Stimulated activated CD4-positive, alpha-beta T cell treated with anti-CD3 and anti-CD28 coated beads, Interleukin-1b, Interleukin-23, amount 100 ng/mL, for 24 hours (primary cell): ENCODE data around the gene AGAP3.

Experiments used
- DNase-seq, 4 experiments: peaks; one replicate each; pipeline ENCODE4 v3.0.0-alpha.2; 2020; ENCODE audit warnings: low read depth in 4 of 4, low spot score in 1 of 4

Gene AGAP3

GRCh38 chr7:151152643-151153513, 66.6 kb downstream of the AGAP3 start:
- no peak for DNase-seq

- DNase-seq = no peak
Observed at GRCh38 chr7:151157645-151158329, 71.5 kb downstream of the AGAP3 start.

- no peak for DNase-seq
Observed at GRCh38 chr7:151161757-151162156, 75.5 kb downstream of the AGAP3 start.

GRCh38 chr7:151166629-151167196, 80.4 kb downstream of the AGAP3 start:
- no peak for DNase-seq

GRCh38 chr7:151167197-151167961, 81.1 kb downstream of the AGAP3 start, which contains the start of gene GBX1:
TSS of gene GBX1 (minus strand) at chr7:151167694. CDS start at chr7:151167548, 146 bp downstream.
- DNase-seq = no peak

GRCh38 chr7:151168003-151168786, 81.9 kb downstream of the AGAP3 start:
- peak in 3 of 4 experiments; percentile 45 to 50 (median 48) for DNase-seq

GRCh38 chr7:151168787-151169162, 82.5 kb downstream of the AGAP3 start:
- no peak for DNase-seq

GRCh38 chr7:151172273-151173141, 86.2 kb downstream of the AGAP3 start:
- DNase-seq = peak; percentile 54 to 76 (median 64)

- DNase-seq = no peak
Observed at GRCh38 chr7:151173386-151174245, 87.3 kb downstream of the AGAP3 start.

GRCh38 chr7:151174246-151175046, 88.2 kb downstream of the AGAP3 start:
- peak in 1 of 4 experiments; percentile 14 for DNase-seq

GRCh38 chr7:151175047-151175792, 88.9 kb downstream of the AGAP3 start:
- DNase-seq = no peak

- no peak for DNase-seq
Observed at GRCh38 chr7:151175793-151176311, 89.6 kb downstream of the AGAP3 start.

- no peak for DNase-seq
Observed at GRCh38 chr7:151176401-151176800, 90.1 kb downstream of the AGAP3 start.

- no peak for DNase-seq
Observed at GRCh38 chr7:151177310-151177709, 91.0 kb downstream of the AGAP3 start.

- no peak for DNase-seq
Observed at GRCh38 chr7:151178236-151178635, 92.0 kb downstream of the AGAP3 start.

- DNase-seq = no peak
Observed at GRCh38 chr7:151178831-151179230, 92.6 kb downstream of the AGAP3 start.
